Kidney (tissue), 14 donors: ENCODE results near the gene AAGAB. TPM values are rescaled to one million over a fixed set of nuclear protein-coding genes. Genes with fewer than 3 reads are reported as not detected.
"Not testable (repeated sequence)": the region's sequence is repeated elsewhere in the genome, so short reads cannot be mapped to it uniquely, and the experiment has no call there.

Experiments
- DNase-seq, 5 donors: peaks; one replicate each; pipeline ENCODE4 v3.0.0-alpha.2; 2013 to 2020
- FAIRE-seq: peaks from 2 replicates; lab custom pipeline; 2012; peaks lifted over from hg19 to GRCh38; lab: Jason Lieb, UNC
- H3K27ac ChIP-seq, 2 donors: one replicate each; pipeline ENCODE4 v1.7.0; 2013; ENCODE audit warnings: low read depth in 2 of 2, low read length in 2 of 2, inconsistent platforms in 1 of 2
- H3K27me3 ChIP-seq: one replicate; pipeline ENCODE4 v1.7.1; 2013; ENCODE audit warnings: low read length, inconsistent platforms; ENCODE audit not compliant: control insufficient read depth, insufficient read depth
- H3K36me3 ChIP-seq, 3 donors: one replicate each; pipeline versions ENCODE4 v1.7.0 to v1.7.1; 2013; ENCODE audit warnings: low read length in 3 of 3, control low read depth in 1 of 3, inconsistent platforms in 1 of 3; ENCODE audit not compliant: insufficient read depth in 3 of 3, control insufficient read depth in 2 of 3
- H3K4me1 ChIP-seq, 3 donors: one replicate each; pipeline versions ENCODE4 v1.7.0 to v1.7.1; 2013; ENCODE audit warnings: low read length in 3 of 3, inconsistent platforms in 1 of 3, low read depth in 1 of 3; ENCODE audit not compliant: control insufficient read depth in 2 of 3, insufficient read depth in 2 of 3
- H3K4me3 ChIP-seq, 3 donors: one replicate each; pipeline versions ENCODE4 v1.7.0 to v1.8.1; 2013; ENCODE audit warnings: low read length in 3 of 3, control low read depth in 1 of 3, inconsistent platforms in 1 of 3
- H3K9ac ChIP-seq, 3 donors: one replicate each; pipeline versions ENCODE4 v1.7.0 to v1.7.1; 2013; ENCODE audit warnings: low read length in 3 of 3, control low read depth in 1 of 3, inconsistent platforms in 1 of 3
- H3K9me3 ChIP-seq, 3 donors: one replicate each; pipeline versions ENCODE4 v1.7.0 to v1.7.1; 2013; ENCODE audit warnings: low read length in 3 of 3, control low read depth in 1 of 3, inconsistent platforms in 1 of 3; ENCODE audit not compliant: control insufficient read depth in 2 of 3, insufficient read depth in 1 of 3
- CTCF ChIP-seq: IDR thresholded peaks from 3 replicates; pipeline ENCODE4 v1.5.1; 2012; ENCODE audit warnings: mild to moderate bottlenecking, moderate library complexity, borderline replicate concordance; ENCODE audit not compliant: insufficient read depth; ENCODE audit errors: extremely low read depth
- intact Hi-C: fragments of 100-400 bp; cut with DNase I; formaldehyde crosslinking; loops from one replicate; pipeline ENCODE4 v1.11.1; 2022
- polyA plus RNA-seq: library from polyadenylated mRNA; stranded (reverse); fragments of 350-450 nt; fragmentation: Illumina TruSeq; extraction: RNeasy Lipid Tissue Mini Kit (QIAGEN cat#74804); gene quantifications from one replicate; pipeline ENCODE4 v1.2.3, GENCODE V29; 2014; ENCODE audit warnings: low read depth, low replicate concordance; ENCODE audit not compliant: insufficient read depth
- total RNA-seq: library from RNA; stranded (reverse); fragmentation: NEBNext Ultra II Directional; extraction: Animal tissue kit (Norgen Biotek cat#: 25700); gene quantifications from one replicate; pipeline ENCODE4 v1.2.1, GENCODE V29; 2021
- donor health status: control.
- donor health status: control.
- donor health status: control.
- donor health status: control.
- donor health status: control.
- donor health status: DM: yes; HTN: yes; CAD: no.
- donor health status: Normal renal cell carcinoma (clear cell type).

Gene AAGAB
- total and polyA plus RNA-seq, 2 donors from 2014 or later: 40.7 to 44.0 TPM

DNA sequence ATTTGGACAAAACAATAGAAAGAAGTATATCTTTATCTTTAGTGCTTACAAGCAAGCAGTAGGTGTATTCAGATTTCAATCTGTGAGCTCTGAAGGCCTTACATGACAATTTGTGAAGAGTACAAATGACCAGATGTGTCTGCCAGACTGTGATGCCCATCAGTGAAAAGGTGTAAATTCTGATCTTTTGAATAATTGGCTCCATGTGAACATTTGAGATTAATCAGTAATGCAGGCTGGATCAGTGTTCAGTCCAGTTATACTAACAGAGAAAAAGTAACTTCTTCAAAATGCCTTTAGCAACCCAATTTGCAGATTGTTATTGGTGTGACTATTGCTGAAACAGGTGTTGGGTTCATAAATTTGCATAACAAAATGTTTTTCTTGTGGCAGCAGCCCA is 5.3 kb upstream of the AAGAB start:
- no peaks in the 10 kb centered on the region for H3K36me3 ChIP-seq
- no peaks in the 10 kb centered on the region for H3K4me1 ChIP-seq
- H3K27me3 ChIP-seq: no peaks in the 10 kb centered on the region
- DNase-seq (no peak), FAIRE-seq (no peak)
- H3K27ac ChIP-seq: no peak overlapping the region
- no peak overlapping the region for H3K9ac ChIP-seq
- H3K9me3 ChIP-seq: no peaks in the 10 kb centered on the region
- TF ChIP-seq CTCF: no peak
- H3K4me3 ChIP-seq: no peak overlapping the region
- intact Hi-C loops: no loop called here

- no peak for TF ChIP-seq CTCF
- DNase-seq: no peak
- no peaks in the 10 kb centered on the region for H3K27me3 ChIP-seq
- no peaks in the 10 kb centered on the region for H3K4me1 ChIP-seq
- intact Hi-C loops: no loop called here
- no peak overlapping the region for H3K4me3 ChIP-seq
- no peak overlapping the region for H3K9ac ChIP-seq
- H3K36me3 ChIP-seq: no peaks in the 10 kb centered on the region
- no peaks in the 10 kb centered on the region for H3K9me3 ChIP-seq
- FAIRE-seq: no peak
- no peak overlapping the region for H3K27ac ChIP-seq
These were observed 4.9 kb upstream of the AAGAB start for GRCh38 chr15:67259379-67259778.

- H3K27ac ChIP-seq, H3K9ac ChIP-seq, H3K4me3 ChIP-seq, H3K36me3 ChIP-seq, intact Hi-C loops, H3K27me3 ChIP-seq, H3K4me1 ChIP-seq, FAIRE-seq, DNase-seq, H3K9me3 ChIP-seq: not testable (repeated sequence)
These were observed 4.0 kb upstream of the AAGAB start for GRCh38 chr15:67258412-67258811.

DNA sequence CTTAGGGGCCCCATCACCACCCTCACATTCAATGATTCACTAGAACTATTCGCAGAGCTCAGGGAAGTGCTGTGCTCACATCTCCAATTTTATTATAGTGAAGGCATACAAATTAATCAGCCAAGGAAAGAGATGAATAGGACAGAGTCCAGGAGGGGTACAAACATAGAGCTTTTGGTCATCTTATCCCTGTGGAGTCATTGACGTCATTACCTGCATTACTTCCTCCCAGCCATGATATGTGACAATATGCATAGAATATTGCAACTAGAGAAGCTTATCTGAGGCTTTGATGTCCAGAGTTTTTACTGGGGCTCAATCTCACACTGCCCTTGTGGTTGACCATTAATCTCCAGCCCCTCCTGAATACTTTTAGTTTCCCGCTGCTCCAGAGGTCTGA is 1.6 kb upstream of the AAGAB start:
- no peak for FAIRE-seq
- peaks cover 0 to 4% (median 3%) of the 10 kb centered on the region in 3 donors for H3K4me1 ChIP-seq
- no peak overlapping the region for H3K27ac ChIP-seq
- no peak for DNase-seq
- no peak overlapping the region for H3K4me3 ChIP-seq
- H3K36me3 ChIP-seq: no peaks in the 10 kb centered on the region
- no peak overlapping the region for H3K9ac ChIP-seq
- TF ChIP-seq CTCF: no peak
- no peaks in the 10 kb centered on the region for H3K9me3 ChIP-seq
- intact Hi-C loops: no loop called here
- no peaks in the 10 kb centered on the region for H3K27me3 ChIP-seq
